Measurements from ENCODE around the gene RHOC. TPM values are rescaled to one million over a fixed set of nuclear protein-coding genes. Genes with fewer than 3 reads are reported as not detected.
A peak's percentile ranks its signal among the peaks of the same experiment; 100 is the strongest.

The RHOC gene
- total RNA-seq, 1 donor from 2014 or later: 129 TPM

DNA sequence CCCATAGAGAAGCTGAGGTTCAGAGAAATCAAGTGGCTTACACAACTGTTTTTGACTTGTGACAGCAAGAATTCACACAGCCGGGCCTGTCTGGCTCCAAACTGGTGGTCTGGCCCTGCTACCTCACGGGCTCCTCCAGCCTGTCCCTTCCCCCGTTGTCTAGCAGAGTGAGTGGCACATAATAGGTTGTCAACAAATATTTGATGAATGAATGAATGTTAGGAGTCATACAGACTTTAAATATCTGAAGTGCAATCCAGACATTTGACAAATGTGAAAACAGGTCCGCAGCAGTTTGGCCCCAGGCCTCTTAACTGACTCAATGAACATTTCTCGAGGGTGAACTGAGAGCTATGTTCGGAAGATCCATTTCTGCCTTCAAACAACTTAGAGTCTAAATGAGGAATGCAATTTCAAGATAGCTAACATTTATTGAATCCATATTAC, 1.1 kb upstream of the RHOC start:
- TF ChIP-seq, protein P1, sequence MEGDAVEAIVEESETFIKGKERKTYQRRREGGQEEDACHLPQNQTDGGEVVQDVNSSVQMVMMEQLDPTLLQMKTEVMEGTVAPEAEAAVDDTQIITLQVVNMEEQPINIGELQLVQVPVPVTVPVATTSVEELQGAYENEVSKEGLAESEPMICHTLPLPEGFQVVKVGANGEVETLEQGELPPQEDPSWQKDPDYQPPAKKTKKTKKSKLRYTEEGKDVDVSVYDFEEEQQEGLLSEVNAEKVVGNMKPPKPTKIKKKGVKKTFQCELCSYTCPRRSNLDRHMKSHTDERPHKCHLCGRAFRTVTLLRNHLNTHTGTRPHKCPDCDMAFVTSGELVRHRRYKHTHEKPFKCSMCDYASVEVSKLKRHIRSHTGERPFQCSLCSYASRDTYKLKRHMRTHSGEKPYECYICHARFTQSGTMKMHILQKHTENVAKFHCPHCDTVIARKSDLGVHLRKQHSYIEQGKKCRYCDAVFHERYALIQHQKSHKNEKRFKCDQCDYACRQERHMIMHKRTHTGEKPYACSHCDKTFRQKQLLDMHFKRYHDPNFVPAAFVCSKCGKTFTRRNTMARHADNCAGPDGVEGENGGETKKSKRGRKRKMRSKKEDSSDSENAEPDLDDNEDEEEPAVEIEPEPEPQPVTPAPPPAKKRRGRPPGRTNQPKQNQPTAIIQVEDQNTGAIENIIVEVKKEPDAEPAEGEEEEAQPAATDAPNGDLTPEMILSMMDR (IDR thresholded peaks at IDR 0.05; ENCODE audit: borderline replicate concordance): no peak
- Histone ChIP-seq H3K27me3 (ENCODE audit: low read depth) (no peaks in the 10 kb centered on the region), H3K36me3 (peaks cover 3% of the 10 kb centered on the region), H3K27ac (replicated peaks) (peak overlapping the region; percentile 99), H3K9me3 (replicated peaks) (no peaks in the 10 kb centered on the region), H3K4me1 (peaks cover 43% of the 10 kb centered on the region), H3K4me3 (peak overlapping the region; percentile 99)
- intact Hi-C loops (cut with micrococcal nuclease): loop anchor here (5.0 kb wide), 1 partner anchor 91 kb away; the partner anchor contains the start of genes CAPZA1 and ST7L
- DNase-seq: no peak

DNA sequence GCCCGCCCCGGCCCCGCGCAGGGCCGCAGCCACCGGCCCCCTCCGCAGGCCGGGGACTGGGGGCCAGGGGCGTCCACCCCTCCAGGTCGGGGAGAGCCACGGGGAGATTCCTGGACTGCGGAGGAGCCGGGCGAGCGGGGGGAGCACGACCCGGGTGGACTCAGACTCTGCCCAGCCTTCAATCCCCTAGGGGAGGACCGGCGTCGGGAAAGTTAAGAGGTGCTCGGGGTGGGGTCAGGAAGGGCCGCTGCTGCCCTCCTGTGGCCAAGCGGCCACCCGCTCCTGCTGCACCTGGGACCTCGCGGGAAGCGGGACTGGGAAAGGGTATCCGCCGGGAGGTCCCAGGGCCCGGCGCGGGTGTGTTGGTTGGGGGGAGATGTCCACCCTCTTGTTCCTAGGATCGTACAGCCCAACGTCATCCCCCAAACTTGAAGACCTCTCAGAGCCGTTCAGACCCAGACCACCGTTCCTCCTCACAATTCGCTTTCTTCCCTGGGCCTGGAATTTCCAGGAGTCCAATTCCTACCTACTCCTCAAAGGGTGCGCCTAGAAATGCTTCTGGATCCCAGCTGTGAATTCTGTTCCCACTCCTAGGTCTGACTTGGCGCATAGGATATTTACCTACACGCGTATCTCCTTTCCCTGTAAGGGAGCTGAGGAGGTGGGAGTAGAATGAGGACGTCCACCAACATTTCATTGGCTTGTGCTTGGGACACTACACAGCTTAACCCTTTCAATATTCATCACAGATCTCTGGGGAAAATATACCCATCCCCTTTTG, 484 bp upstream of the RHOC start:
- Histone ChIP-seq H3K9me3 (replicated peaks) (no peaks in the 10 kb centered on the region), H3K27me3 (ENCODE audit: low read depth) (no peaks in the 10 kb centered on the region), H3K4me3 (peak overlapping the region; percentile 99), H3K36me3 (peaks cover 9% of the 10 kb centered on the region), H3K4me1 (peaks cover 49% of the 10 kb centered on the region), H3K27ac (replicated peaks) (peak overlapping the region; percentile 99)
- TF ChIP-seq, protein P1 (IDR thresholded peaks at IDR 0.05; ENCODE audit: borderline replicate concordance): peak; percentile 96
- intact Hi-C loops (cut with micrococcal nuclease): loop anchor here (5.0 kb wide), 1 partner anchor 90 kb away; the partner anchor contains the start of genes CAPZA1 and ST7L
- peak; percentile 89 for DNase-seq

- Histone ChIP-seq H3K9me3 (replicated peaks) (no peaks in the 10 kb centered on the region), H3K27ac (replicated peaks) (peak overlapping the region; percentile 99), H3K4me3 (peak overlapping the region; percentile 99), H3K4me1 (peaks cover 73% of the 10 kb centered on the region), H3K27me3 (ENCODE audit: low read depth) (no peaks in the 10 kb centered on the region), H3K36me3 (peaks cover 22% of the 10 kb centered on the region)
- DNase-seq: peak; percentile 90
- intact Hi-C loops (cut with micrococcal nuclease): loop anchor here (5.0 kb wide), 2 partner anchors 88 to 308 kb away; partner anchors contain the start of genes CAPZA1, CTTNBP2NL and ST7L
- TF ChIP-seq, protein P1 (IDR thresholded peaks at IDR 0.05; ENCODE audit: borderline replicate concordance): no peak
These were observed 1.8 kb downstream of the RHOC start for GRCh38 chr1:112704934-112705627.

DNA sequence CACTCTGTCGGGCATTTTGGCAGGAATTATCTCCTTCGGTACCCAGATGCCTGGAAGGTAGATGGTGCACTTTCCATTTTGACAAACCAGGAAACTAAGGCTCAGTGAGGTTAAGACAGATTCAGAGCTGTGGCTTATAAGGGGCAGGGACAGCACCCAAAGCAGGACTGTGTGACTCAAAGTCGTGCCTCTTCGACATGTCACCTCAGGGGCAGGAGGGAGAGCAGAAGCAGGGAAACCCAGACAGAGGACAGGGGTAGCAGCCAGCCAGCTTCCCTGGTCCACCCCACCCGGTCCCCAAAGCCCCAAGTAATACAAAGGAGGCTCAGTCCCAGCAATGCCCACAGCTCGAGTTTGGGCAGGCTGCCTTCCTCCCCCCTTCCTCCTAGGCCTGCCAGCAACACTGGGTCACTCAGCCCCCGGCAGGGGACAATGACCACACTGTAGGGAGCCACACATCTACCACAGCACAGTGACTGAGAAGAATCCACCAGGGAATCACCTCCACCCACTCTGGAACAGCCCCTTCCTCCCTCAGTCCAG, 2.5 kb downstream of the RHOC start:
- TF ChIP-seq, protein P1 (IDR thresholded peaks at IDR 0.05; ENCODE audit: borderline replicate concordance): no peak
- Histone ChIP-seq H3K27ac (replicated peaks) (peak overlapping the region; percentile 99), H3K4me1 (peaks cover 79% of the 10 kb centered on the region), H3K27me3 (ENCODE audit: low read depth) (no peaks in the 10 kb centered on the region), H3K4me3 (peak overlapping the region; percentile 99), H3K36me3 (peaks cover 27% of the 10 kb centered on the region), H3K9me3 (replicated peaks) (no peaks in the 10 kb centered on the region)
- no peak for DNase-seq
- intact Hi-C loops (cut with micrococcal nuclease): loop anchor here (5.0 kb wide), 1 partner anchor 307 kb away; the partner anchor contains the start of gene CTTNBP2NL

- Histone ChIP-seq H3K27me3 (ENCODE audit: low read depth) (no peaks in the 10 kb centered on the region), H3K4me3 (peak overlapping the region; percentile 99)
These were observed 3.2 kb downstream of the RHOC start for GRCh38 chr1:112703706-112704105.

More at GRCh38 chr1:112703706-112704105, 3.2 kb downstream of the RHOC start:
- no peak for DNase-seq
- H3K9me3 ChIP-seq (replicated peaks): no peaks in the 10 kb centered on the region
- peak overlapping the region; percentile 99 for H3K27ac ChIP-seq (replicated peaks)
- TF ChIP-seq, protein P1 (IDR thresholded peaks at IDR 0.05; ENCODE audit: borderline replicate concordance): no peak
- intact Hi-C loops (cut with micrococcal nuclease): loop anchor here (5.0 kb wide), 1 partner anchor 306 kb away; the partner anchor contains the start of gene CTTNBP2NL
- H3K36me3 ChIP-seq: peaks cover 30% of the 10 kb centered on the region
- peaks cover 86% of the 10 kb centered on the region for H3K4me1 ChIP-seq

Data from left ventricle myocardium inferior (tissue), 1 donor.